Raji (cell line): ENCODE measurements around the gene ERC2.

Experiments used
- POLR2A ChIP-seq: IDR thresholded peaks from 2 replicates; pipeline ENCODE4 v1.6.1; 2011; ENCODE audit warnings: low read depth, low read length, control low read depth; ENCODE audit not compliant: insufficient read depth

Gene ERC2

DNA sequence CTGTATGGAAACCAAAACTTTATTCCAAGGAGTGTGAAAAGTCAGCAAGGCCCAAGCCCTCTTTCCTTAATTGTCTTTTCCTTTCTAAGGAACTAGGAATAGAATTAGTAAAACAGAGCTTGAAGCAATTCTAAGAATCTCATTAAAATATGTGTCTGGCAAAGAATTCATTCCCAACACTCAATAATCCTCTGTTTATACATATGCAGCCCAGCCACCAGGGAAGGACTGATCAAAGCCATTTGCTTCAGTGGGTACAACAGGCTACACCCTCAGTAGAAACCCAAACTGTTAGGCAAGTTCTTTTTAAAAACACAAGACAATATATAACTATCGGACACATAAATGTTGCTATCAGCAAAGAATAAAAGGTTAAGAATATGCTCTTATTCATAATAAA, 266.9 kb downstream of the ERC2 start:
- no peak for TF ChIP-seq POLR2A

DNA sequence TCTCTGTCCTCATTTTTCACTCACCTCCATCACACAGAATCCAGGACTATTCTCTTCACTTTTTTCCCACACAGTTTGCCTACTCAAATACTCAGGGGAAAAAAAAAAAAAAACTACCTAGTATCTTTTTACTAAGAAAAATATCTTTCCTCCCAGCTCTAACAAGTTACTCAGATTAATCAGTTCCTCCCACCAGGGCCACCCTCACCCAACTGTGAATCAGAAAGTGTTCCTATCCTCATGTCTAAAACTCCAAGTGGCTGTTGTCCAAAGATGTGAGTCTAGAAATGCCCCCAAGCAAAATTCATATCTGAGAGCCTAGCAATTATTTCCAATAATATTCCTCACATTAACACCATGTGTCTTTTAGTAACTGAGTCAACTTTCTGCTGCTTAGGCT, 268.0 kb downstream of the ERC2 start:
- TF ChIP-seq POLR2A, result no peak

DNA sequence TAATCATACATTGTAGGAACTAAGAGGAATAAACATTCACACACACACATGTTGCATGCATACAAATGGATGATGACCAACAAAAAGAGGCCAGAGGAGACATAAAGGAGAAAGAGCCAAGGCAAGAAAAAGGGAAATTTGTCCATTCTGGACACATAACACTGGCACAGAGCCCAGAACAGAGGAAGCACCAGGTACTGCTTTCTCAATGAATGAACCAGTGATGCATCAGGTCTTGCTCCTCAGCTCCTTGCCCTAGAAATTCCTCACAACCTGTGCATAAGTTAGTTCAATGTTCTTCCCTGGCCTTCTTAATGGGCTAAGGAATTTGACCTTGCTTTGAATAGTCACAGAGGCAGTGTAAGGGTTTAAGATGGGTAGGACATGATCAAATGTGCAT, 270.3 kb downstream of the ERC2 start:
- no peak for TF ChIP-seq POLR2A

DNA sequence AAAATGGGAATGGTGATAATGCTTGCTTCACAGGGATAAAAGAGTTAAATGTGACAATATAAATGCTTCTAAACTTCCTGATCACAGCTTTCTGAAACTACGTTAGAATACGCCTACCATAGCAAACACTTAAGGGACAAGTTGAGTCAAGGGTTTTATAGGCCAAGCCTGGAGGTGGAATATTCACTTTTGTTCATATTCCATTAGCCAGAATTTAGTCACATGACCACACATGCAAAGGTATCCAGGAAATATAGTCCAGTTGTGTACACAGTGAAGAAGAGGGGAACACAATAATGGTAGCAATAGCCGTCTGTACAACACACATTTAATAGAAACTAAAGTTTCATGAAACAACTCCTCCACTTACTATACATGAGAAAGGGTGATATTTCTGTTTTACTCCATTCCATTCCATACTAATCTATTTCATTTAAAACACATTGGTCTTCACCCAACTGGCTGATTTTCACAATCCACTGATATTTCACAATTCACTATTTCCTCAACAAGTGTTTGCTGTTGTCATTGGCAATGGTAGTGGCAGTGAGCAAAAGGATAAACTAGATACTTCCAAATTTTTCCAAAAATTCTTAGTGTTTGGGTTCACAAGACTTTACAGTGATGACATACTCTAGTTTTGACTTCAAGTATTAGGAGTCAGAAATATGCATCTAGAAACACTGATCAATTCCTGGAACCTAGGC, 270.9 kb downstream of the ERC2 start:
- no peak for TF ChIP-seq POLR2A

DNA sequence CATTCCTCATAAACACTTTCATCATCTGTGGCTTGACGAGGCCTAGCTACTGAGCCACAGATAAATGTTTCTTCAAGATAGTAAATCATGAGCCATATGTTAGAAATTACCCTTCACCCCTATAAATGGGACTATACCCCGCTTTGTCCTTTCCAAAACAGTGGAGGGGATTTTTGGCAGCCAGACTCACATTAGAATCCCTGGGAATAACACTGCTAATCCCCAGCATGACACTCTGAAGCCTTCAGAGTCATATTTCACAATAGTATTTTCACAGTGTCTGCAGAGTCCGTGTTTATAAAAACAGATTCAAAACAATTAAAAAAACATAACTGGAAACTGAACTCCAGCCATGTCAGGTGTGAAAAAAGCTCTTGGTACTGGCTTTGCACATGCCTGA, 271.6 kb downstream of the ERC2 start:
- no peak for TF ChIP-seq POLR2A

DNA sequence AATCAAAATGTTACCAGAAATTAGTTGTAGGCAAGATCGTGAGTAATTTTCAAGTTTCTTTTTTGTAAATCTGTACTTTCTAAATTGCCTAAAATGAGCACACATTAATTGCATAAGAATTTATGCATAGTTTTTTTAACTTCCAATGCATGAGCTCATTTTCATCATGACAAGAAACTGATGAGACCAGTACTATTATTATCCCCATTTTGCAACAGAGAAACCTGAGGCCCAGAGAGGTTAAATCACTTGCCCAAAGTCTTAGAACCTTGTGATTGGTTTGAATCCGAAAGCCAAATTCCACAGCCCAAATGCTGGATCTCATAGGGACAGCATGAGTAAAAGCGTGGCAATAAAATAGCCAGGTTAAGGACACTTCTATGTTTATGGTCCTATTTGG, 274.7 kb downstream of the ERC2 start:
- TF ChIP-seq POLR2A, result no peak

DNA sequence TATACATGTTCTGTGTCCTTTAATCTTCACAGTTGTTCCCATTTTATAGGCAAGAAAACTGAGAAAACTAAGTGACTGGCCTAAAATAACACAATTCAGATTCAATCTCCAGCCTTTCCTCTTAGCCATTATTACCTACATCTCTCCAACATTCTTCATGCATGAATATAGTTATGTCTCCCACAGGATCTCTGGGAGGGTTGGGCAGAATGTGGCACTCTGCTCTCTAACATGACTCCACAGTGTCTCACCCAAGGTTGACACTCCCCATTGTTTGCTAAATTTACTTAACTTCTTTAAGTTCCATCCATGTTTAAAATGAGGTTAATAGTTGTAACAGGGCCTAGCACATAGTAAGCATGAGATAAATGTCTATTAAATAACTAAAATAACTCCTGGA, 276.3 kb downstream of the ERC2 start:
- TF ChIP-seq POLR2A, result no peak

DNA sequence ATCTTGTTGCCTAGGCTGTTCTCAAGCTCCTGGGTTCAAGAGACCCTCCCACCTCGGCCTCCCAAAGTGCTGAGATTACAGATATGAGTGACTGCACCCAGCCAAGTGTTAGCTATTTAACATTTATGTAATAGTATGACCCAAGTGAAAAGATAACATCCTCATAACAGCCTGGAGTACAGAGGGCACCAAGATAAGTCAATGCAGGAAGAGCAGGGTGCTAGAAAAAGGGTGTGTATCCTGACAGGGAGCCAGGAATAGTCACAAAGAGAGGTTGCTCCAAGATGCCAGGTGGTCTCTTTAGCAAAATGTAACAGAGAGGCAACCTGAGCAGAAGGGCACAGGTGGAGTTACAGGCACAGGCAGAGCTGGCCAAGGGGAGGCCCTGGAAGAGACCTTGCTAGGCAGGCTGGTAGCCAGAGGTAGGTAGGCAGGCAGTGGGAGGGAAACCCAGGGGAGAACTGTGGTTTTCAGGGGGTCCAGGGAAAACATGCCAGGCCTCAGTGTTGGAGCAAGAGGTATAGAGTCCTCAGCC, 277.4 kb downstream of the ERC2 start:
- TF ChIP-seq POLR2A, result no peak

DNA sequence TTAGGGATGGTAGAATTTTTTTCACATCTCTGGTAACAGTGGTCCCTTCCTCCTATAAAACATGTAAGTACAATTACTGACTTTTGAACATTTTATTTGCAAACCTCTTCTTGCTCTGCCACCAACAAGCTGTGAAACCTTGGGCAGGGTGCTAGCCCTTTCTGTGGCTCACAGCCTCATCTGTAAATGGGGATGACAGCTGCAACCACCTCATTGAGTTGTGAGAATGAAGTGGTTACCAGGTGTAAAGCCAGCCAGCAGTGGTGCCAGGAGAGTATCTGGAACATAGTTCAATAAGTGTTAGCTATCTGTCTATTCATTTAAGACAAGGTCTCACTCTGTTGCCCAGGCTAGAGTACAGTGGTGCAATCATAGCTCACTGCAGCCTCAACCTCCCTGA, 278.1 kb downstream of the ERC2 start:
- no peak for TF ChIP-seq POLR2A

DNA sequence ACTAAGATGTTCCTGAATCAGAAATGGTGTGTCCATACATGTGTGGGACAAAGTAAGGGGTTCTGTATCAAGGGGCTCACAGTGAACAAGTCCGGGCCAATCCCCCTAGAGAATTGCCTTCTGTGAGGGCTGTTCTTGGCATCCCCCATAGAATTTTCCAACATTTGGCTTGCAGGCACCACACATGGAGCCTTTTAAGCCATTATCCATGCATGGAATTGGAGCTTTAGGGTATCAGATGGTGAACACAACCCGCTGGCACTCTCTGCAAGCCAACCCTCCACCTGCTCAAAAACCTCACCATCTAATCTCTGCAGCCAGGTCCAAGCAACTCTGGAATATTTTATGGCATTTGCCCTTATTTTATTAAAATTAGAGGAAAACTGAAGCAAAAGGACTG, 278.7 kb downstream of the ERC2 start:
- TF ChIP-seq POLR2A, result no peak

DNA sequence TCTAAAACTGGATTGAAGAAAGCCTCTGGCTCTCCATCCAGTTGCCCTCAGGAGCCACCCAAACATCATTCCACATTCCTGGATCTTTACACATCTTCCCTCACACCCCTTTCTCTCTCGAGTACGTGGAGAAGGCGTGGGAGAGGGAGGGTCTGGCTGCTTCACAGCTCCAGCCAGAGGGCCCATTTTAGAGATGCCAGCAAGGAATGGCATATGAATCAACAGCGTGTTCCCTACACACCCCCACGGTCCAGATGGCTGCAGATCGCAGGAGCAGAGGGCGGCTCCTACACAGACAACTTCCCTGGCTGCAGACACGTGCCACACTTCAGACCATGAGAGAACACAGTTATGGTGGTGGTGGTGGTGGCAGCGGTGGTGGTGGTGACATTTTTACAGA, 280.1 kb downstream of the ERC2 start:
- no peak for TF ChIP-seq POLR2A

DNA sequence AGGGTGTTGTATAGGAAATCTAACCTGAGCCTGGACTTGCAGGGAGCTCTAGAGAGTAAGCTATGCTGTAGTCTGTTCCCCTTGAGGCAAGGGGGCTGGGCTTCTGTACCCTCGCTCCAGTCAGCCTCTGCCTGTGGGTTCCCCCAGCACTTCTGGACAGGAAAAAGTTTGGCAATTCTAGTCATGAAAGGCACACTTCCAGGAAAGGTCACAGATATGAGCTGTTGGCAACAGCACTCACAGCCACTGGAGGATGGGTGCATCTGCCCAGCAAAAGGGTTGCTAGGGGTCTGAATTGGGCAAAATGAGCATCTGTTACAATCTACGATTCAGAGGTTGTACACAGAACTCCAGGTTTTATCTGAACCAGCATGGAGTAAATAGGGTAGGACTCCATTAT, 281.2 kb downstream of the ERC2 start:
- no peak for TF ChIP-seq POLR2A

DNA sequence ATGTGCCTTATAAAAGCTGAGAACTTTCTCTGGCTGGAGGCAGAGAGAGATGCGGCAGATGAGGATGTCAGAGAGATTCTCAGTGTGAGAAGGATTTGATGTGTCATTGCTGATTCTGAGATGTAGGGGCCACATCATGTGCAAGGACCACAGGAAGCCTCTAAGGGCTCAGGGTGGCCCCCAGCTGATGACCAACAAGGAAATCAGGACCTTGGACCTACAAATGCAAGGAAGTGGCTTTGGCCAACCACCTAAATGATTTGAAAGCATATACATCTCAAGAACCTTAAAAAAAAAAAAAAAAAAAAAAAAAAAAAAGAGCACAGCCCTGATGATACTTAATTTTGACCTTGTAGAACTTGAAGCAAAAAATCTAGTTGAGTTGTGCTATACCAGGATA, 282.4 kb downstream of the ERC2 start:
- TF ChIP-seq POLR2A, result no peak

DNA sequence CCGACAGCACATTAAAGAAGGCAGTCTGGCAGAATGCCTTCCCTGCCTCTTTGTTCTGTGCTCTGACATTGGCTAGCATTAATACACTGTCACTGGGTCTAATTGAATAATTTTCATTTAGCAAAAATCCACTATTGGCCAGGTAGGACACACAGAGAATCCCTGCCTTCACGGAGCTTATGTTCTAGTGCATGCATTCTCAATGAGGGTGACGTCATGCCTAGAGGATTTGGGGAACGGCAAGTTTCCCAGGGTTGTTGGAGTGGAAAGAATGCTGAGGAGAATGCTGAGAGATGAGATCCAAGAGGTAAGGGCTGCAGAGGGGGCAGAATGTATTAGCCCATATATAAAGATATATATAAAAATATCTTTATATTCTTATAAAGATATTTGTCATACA, 284.7 kb downstream of the ERC2 start:
- TF ChIP-seq POLR2A, result no peak

DNA sequence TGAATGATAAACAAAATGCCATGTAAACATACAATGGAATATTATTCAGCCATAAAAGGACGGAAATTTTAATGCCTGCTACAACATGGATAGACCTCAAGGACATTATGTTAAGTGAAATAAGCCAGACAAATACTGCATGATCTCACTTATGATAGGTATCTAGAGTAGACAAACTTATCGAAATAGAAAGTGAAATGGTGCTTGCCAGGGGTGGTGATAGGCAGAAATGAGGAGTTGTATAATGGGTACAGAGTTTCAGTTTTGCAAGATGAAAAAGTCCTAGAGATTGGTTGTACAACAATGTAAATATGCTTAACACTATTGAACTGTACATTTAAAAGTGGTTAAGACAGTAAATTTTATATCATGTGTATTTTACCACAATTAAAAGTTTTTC, 287.8 kb downstream of the ERC2 start:
- no peak for TF ChIP-seq POLR2A

DNA sequence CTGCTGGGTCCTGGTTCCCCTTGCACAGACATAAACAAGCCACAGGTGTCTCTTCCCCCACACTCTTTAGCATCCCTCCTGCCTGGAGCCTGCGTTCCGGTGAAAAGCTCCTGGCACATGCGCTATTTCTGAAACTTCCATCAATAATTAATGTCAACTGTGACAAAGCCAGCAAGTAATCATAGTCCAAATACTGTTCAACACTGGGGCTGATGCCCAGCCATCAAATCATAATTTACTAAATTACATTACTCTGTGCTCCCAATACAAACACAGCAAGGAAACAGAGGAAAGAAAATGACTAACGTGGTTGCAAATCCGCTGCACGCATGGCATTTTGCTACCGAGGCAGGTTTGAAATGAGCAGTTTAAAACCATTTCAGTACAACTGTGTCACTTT, 294.7 kb downstream of the ERC2 start:
- TF ChIP-seq POLR2A, result no peak

DNA sequence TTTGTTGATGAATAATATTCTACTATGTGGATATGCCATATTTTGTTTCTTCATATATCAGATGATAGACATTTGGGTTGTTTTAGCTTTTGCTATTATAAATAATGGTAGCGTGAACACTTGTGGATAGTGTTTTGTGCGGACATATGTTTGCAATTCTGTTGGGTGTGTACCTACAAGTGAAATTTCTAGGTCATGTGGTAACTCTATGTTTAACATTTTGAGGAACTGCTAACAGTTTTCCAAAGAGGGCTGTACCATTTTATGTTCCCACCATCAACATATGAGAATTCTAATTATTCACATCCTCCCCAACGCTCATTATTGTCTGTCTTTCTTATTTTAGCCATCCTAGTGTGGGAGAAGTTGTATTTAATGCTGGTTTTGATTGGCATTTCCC, 303.8 kb downstream of the ERC2 start:
- no peak for TF ChIP-seq POLR2A
